HepG2 (cell line): Measurements from ENCODE around the gene RBCK1. TPM values are rescaled to one million over a fixed set of nuclear protein-coding genes. Genes with fewer than 3 reads are reported as not detected.

Source experiments
- ATF7 ChIP-seq, 2 experiments: fragments of 450-650 bp in 1 of 2; sonication (generic) in 1 of 2; formaldehyde crosslinking in 1 of 2; IDR thresholded peaks; 2 replicates each; pipeline versions ENCODE4 v1.4.0 to v1.6.1; 2016 to 2020; ENCODE audit warnings: antibody characterized with exemption in 1 of 2, mild to moderate bottlenecking in 1 of 2, missing genetic modification reagents in 1 of 2
- BCL3 ChIP-seq: sonication (generic); formaldehyde crosslinking; IDR thresholded peaks from 2 replicates; pipeline ENCODE4 v1.5.1; 2020; ENCODE audit warnings: mild to moderate bottlenecking, missing genetic modification reagents, moderate library complexity
- CHCHD3 ChIP-seq: sonication (generic); formaldehyde crosslinking; IDR thresholded peaks from 2 replicates; pipeline ENCODE4 v1.8.0; 2022; ENCODE audit warnings: mild to moderate bottlenecking, missing genetic modification reagents, moderate library complexity
- GTF2F1 ChIP-seq: fragments of 150-350 bp; IDR thresholded peaks from 2 replicates; pipeline ENCODE4 v1.6.1; 2014; ENCODE audit warnings: low read length
- HDAC1 ChIP-seq: sonication (generic); formaldehyde crosslinking; IDR thresholded peaks from 2 replicates; pipeline ENCODE4 v1.5.1; 2020; ENCODE audit warnings: mild to moderate bottlenecking, missing genetic modification reagents
- JARID2 ChIP-seq: sonication (generic); formaldehyde crosslinking; IDR thresholded peaks from 2 replicates; pipeline ENCODE4 v1.8.1; 2023; ENCODE audit warnings: missing genetic modification reagents, inconsistent platforms; ENCODE audit not compliant: insufficient replicate concordance
- MTERF4 ChIP-seq: sonication (generic); formaldehyde crosslinking; IDR thresholded peaks from 2 replicates; pipeline ENCODE4 v1.8.0; 2023; ENCODE audit warnings: mild to moderate bottlenecking, missing genetic modification reagents
- TFE3 ChIP-seq: IDR thresholded peaks from 2 replicates; pipeline ENCODE4 v1.6.1; 2016
- ZBTB3 ChIP-seq: sonication (generic); formaldehyde crosslinking; IDR thresholded peaks from 2 replicates; pipeline ENCODE4 v1.4.0; 2020; ENCODE audit warnings: low read depth, mild to moderate bottlenecking, moderate library complexity, missing genetic modification reagents, borderline replicate concordance
- ZBTB4 ChIP-seq: sonication (generic); formaldehyde crosslinking; IDR thresholded peaks from 2 replicates; pipeline ENCODE4 v1.4.0; 2020; ENCODE audit warnings: missing genetic modification reagents, mild to moderate bottlenecking, borderline replicate concordance
- ZFY ChIP-seq: sonication (generic); formaldehyde crosslinking; IDR thresholded peaks from 2 replicates; pipeline ENCODE4 v1.4.0; 2020; ENCODE audit warnings: missing genetic modification reagents
- ZNF160 ChIP-seq: sonication (generic); formaldehyde crosslinking; IDR thresholded peaks from 2 replicates; pipeline ENCODE4 v1.8.0; 2022; ENCODE audit warnings: mild to moderate bottlenecking, inconsistent platforms, missing genetic modification reagents
- ZNF205 ChIP-seq: IDR thresholded peaks from 2 replicates; pipeline ENCODE4 v1.6.1; 2018; ENCODE audit warnings: missing biosample characterization, missing genetic modification reagents
- ZNF329 ChIP-seq: sonication (generic); formaldehyde crosslinking; IDR thresholded peaks from 2 replicates; pipeline ENCODE4 v1.9.0; 2021; ENCODE audit warnings: low read depth, mild to moderate bottlenecking, missing genetic modification reagents
- ZNF430 ChIP-seq: sonication (generic); formaldehyde crosslinking; IDR thresholded peaks from 2 replicates; pipeline ENCODE4 v1.9.0; 2021; ENCODE audit warnings: mild to moderate bottlenecking, missing genetic modification reagents
- ZNF691 ChIP-seq: sonication (generic); formaldehyde crosslinking; IDR thresholded peaks from 2 replicates; pipeline ENCODE4 v1.4.0; 2020; ENCODE audit warnings: missing genetic modification reagents, low read depth, mild to moderate bottlenecking, borderline replicate concordance
- ZNF710 ChIP-seq: sonication (generic); formaldehyde crosslinking; IDR thresholded peaks from 2 replicates; pipeline ENCODE4 v1.5.0; 2020; ENCODE audit warnings: mild to moderate bottlenecking, missing genetic modification reagents, borderline replicate concordance
- polyA plus RNA-seq, 8 experiments: library from polyadenylated mRNA; depleted of rRNA in 3 of 8; stranded (reverse) in 7 of 8; unstranded in 1 of 8; fragments of >200 nt; fragmentation: Illumina TruSeq in 4 of 8; extraction: Trizol in 4 of 8; gene quantifications; 2 replicates each; pipeline versions ENCODE4 v1.2.1 to v1.2.3, GENCODE V29; 2011 to 2016; ENCODE audit warnings: low read depth in 4 of 8, missing spikeins in 1 of 8, mixed read lengths in 1 of 8; ENCODE audit not compliant: insufficient read depth in 1 of 8
- total RNA-seq, 5 experiments: library from RNA; depleted of rRNA; stranded (reverse); fragments of >200 nt; fragmentation: Illumina TruSeq; extraction: Trizol; gene quantifications; 2 replicates each; pipeline ENCODE4 v1.2.3, GENCODE V29; 2016; ENCODE audit warnings: low read depth in 1 of 5

RBCK1 gene
- total and polyA plus RNA-seq, 2 of the 13 experiments (the other 11 are each of a cell fraction or from before 2014, with no cell fraction given), result 149 to 215 TPM

GRCh38 chr20:396619-397431, 11.3 kb upstream of the RBCK1 start (continued):
- TF ChIP-seq ZBTB4 (CRISPR knock-in tag), result peak; percentile 56; the same call in 1 of the 2 replicates
- TF ChIP-seq JARID2 (CRISPR knock-in tag), result peak; percentile 78
- TF ChIP-seq CHCHD3, result no peak
- TF ChIP-seq MTERF4 (CRISPR knock-in tag), result no peak; the same call in none of the 2 replicates
- peak; percentile 63 for TF ChIP-seq ATF7 (IDR thresholded peaks at IDR 0.05)
- TF ChIP-seq ATF7 (CRISPR knock-in tag; IDR thresholded peaks at IDR 0.05), result peak; percentile 68; the same call in 1 of the 2 replicates
- TF ChIP-seq BCL3, result no peak; the same call in 1 of the 2 replicates
- peak; percentile 80; the same call in 1 of the 2 replicates for TF ChIP-seq ZNF205
- peak; percentile 89; the same call in 1 of the 2 replicates for TF ChIP-seq ZBTB3 (CRISPR knock-in tag)
- TF ChIP-seq ZNF430 (CRISPR knock-in tag), result no peak
- 0 out of 2 replicates have a peak, but pooled peaks have one; percentile 54 for TF ChIP-seq ZNF329 (CRISPR knock-in tag)
- TF ChIP-seq ZNF160 (CRISPR knock-in tag), result peak; percentile 40
- TF ChIP-seq TFE3, result peak; percentile 85
- peak; percentile 97 for TF ChIP-seq ZNF710
- TF ChIP-seq GTF2F1, result peak; percentile 64; the same call in 1 of the 2 replicates
- TF ChIP-seq HDAC1 (CRISPR knock-in tag), result peak; percentile 99
- peak; percentile 70; the same call in 1 of the 2 replicates for TF ChIP-seq ZNF691 (CRISPR knock-in tag)
- TF ChIP-seq ZFY, result peak; percentile 82
